HK-2 (cell line): Measurements from ENCODE around the gene MRPS30.
A peak's percentile ranks its signal among the peaks of the same experiment; 100 is the strongest.
"Not testable (repeated sequence)": the region's sequence is repeated elsewhere in the genome, so short reads cannot be mapped to it uniquely, and the experiment has no call there.

Experiments
- DNase-seq: peaks from one replicate; pipeline ENCODE4 v3.0.0-alpha.2; 2018; ENCODE audit not compliant: unreplicated experiment

Gene MRPS30

GRCh38 chr5:44808435-44809214 is at the start of gene MRPS30:
Gene MRPS30, plus strand, starts transcription at chr5:44808947. Its CDS starts 16 bp downstream, at chr5:44808963.
- peak; percentile 91 for DNase-seq

- DNase-seq, result no peak
Measured at GRCh38 chr5:44769200-44769876, 39.4 kb upstream of the MRPS30 start.

GRCh38 chr5:44769877-44770209 is 38.9 kb upstream of the MRPS30 start:
- no peak for DNase-seq

GRCh38 chr5:44770780-44771717 is 37.7 kb upstream of the MRPS30 start:
- DNase-seq, result no peak

GRCh38 chr5:44772397-44772796 is 36.4 kb upstream of the MRPS30 start:
- DNase-seq, result not testable (repeated sequence)

GRCh38 chr5:44774279-44774880 is 34.4 kb upstream of the MRPS30 start:
- DNase-seq, result no peak

GRCh38 chr5:44779167-44779566 is 29.6 kb upstream of the MRPS30 start:
- DNase-seq, result no peak

GRCh38 chr5:44783634-44784315 is 25.0 kb upstream of the MRPS30 start:
- no peak for DNase-seq

GRCh38 chr5:44787731-44788130 is 21.0 kb upstream of the MRPS30 start:
- no peak for DNase-seq

- DNase-seq, result peak; percentile 10
Measured at GRCh38 chr5:44789372-44789995, 19.3 kb upstream of the MRPS30 start.

GRCh38 chr5:44792031-44792673 is 16.6 kb upstream of the MRPS30 start:
- DNase-seq, result not testable (repeated sequence)

GRCh38 chr5:44794371-44794770 is 14.4 kb upstream of the MRPS30 start:
- no peak for DNase-seq

GRCh38 chr5:44795496-44795895 is 13.3 kb upstream of the MRPS30 start:
- DNase-seq, result no peak

- no peak for DNase-seq
Measured at GRCh38 chr5:44797841-44798240, 10.9 kb upstream of the MRPS30 start.

- DNase-seq, result no peak
Measured at GRCh38 chr5:44801992-44802391, 6.8 kb upstream of the MRPS30 start.

GRCh38 chr5:44806608-44807007 is 2.1 kb upstream of the MRPS30 start:
- no peak for DNase-seq

GRCh38 chr5:44807269-44807668 is 1.5 kb upstream of the MRPS30 start:
- DNase-seq, result no peak

- peak; percentile 58 for DNase-seq
Measured at GRCh38 chr5:44809215-44809955, 638 bp downstream of the MRPS30 start.

GRCh38 chr5:44809956-44810420 is 1.2 kb downstream of the MRPS30 start:
- DNase-seq, result no peak
